B cell (primary cell): ENCODE measurements around the gene CAPN9. TPM values are rescaled to one million over a fixed set of nuclear protein-coding genes. Genes with fewer than 3 reads are reported as not detected.

Experiments used
- ATAC-seq: fragments of 200-7000 bp; cut with Tn5 transposase; one replicate; pipeline ENCODE4 v1.10.0; 2021; ENCODE audit warnings: low read depth, mild to moderate bottlenecking, moderate number of reproducible peaks, moderate library complexity
- CTCF ChIA-PET: fragments of 350-600 bp; sonication (Branson Sonifier 250); formaldehyde crosslinking; loops from one replicate; lab custom pipeline; 2021; ENCODE audit warnings: antibody characterized with exemption, inconsistent platforms; lab: Charles Lee
- POLR2A ChIA-PET: fragments of 350-600 bp; sonication (Branson Sonifier 250); formaldehyde crosslinking; loops from one replicate; lab custom pipeline; 2021; ENCODE audit warnings: antibody characterized with exemption; lab: Charles Lee
- DNase-seq: peaks from one replicate; pipeline ENCODE4 v3.0.0; 2013
- H2AFZ ChIP-seq: 2 replicates; pipeline ENCODE4 v1.6.1; 2012; ENCODE audit warnings: mild to moderate bottlenecking, low read depth, low read length; ENCODE audit not compliant: insufficient read depth, poor library complexity, severe bottlenecking
- H3K27ac ChIP-seq, 2 donors: 1 replicate in 1 of 2; 2 replicates in 1 of 2; pipeline ENCODE4 v1.5.1; 2012 to 2013; ENCODE audit warnings: low read length in 2 of 2, mild to moderate bottlenecking in 2 of 2, moderate library complexity in 1 of 2
- H3K27me3 ChIP-seq, 4 experiments: fragments of 200-600 bp in 1 of 4; sonication (generic) in 1 of 4; replicated peaks in 1 of 4; 1 replicate in 2 of 4; 2 replicates in 2 of 4; pipeline versions ENCODE4 v1.6.1 to v1.7.0; 2013 to 2016; ENCODE audit warnings: low read length in 3 of 4, mild to moderate bottlenecking in 2 of 4, mixed read lengths in 1 of 4, moderate library complexity in 1 of 4; ENCODE audit not compliant: insufficient read depth in 4 of 4, control insufficient read depth in 3 of 4; ENCODE audit errors: control extremely low read depth in 1 of 4
- H3K36me3 ChIP-seq, 2 experiments: replicated peaks in 1 of 2; 1 replicate in 1 of 2; 2 replicates in 1 of 2; pipeline versions ENCODE4 v1.6.1 to v1.7.1; 2013; ENCODE audit warnings: low read length in 1 of 2; ENCODE audit not compliant: insufficient read depth in 2 of 2, control insufficient read depth in 1 of 2; ENCODE audit errors: control extremely low read depth in 1 of 2, extremely low read depth in 1 of 2
- H3K4me1 ChIP-seq, 2 donors: fragments of 200-600 bp in 1 of 2; sonication (generic) in 1 of 2; 1 replicate in 1 of 2; 2 replicates in 1 of 2; pipeline versions ENCODE4 v1.5.1 to v1.6.1; 2013 to 2017; ENCODE audit warnings: low read length in 2 of 2; ENCODE audit not compliant: control insufficient read depth in 2 of 2, insufficient read depth in 2 of 2
- H3K4me2 ChIP-seq: replicated peaks from 2 replicates; pipeline ENCODE3; 2012; ENCODE audit warnings: mild to moderate bottlenecking, low read depth, low read length; ENCODE audit not compliant: poor library complexity, severe bottlenecking
- H3K4me3 ChIP-seq, 5 experiments: fragments of 200-600 bp in 1 of 5; sonication (generic) in 1 of 5; 1 replicate in 3 of 5; 2 replicates in 2 of 5; pipeline versions ENCODE4 v1.5.1 to v1.7.0; 2011 to 2016; ENCODE audit warnings: low read length in 4 of 5, mild to moderate bottlenecking in 4 of 5, low read depth in 2 of 5, control low read depth in 1 of 5, moderate library complexity in 1 of 5; ENCODE audit not compliant: insufficient read depth in 1 of 5; ENCODE audit errors: control extremely low read depth in 1 of 5, extremely low read depth in 1 of 5
- H3K79me2 ChIP-seq: fragments of 200-600 bp; sonication (generic); one replicate; pipeline ENCODE4 v1.6.0; 2016; ENCODE audit warnings: low read length; ENCODE audit not compliant: control insufficient read depth, insufficient read depth
- H3K9ac ChIP-seq: fragments of 200-600 bp; sonication (generic); 2 replicates; pipeline ENCODE4 v1.6.1; 2017; ENCODE audit warnings: mild to moderate bottlenecking, low read length, moderate library complexity
- H3K9me3 ChIP-seq, 3 donors: one replicate each; pipeline versions ENCODE4 v1.6.1 to v1.7.1; 2013; ENCODE audit warnings: low read length in 2 of 3; ENCODE audit not compliant: control insufficient read depth in 2 of 3, insufficient read depth in 1 of 3; ENCODE audit errors: control extremely low read depth in 1 of 3
- H4K20me1 ChIP-seq: 2 replicates; pipeline ENCODE4 v1.6.0; 2012; ENCODE audit warnings: mild to moderate bottlenecking, low read length; ENCODE audit not compliant: insufficient read depth, control insufficient read depth, poor library complexity, severe bottlenecking
- H3K27ac Mint-ChIP-seq: one replicate; pipeline ENCODE4 v1.8.0; 2021; ENCODE audit warnings: mixed read lengths
- H3K27me3 Mint-ChIP-seq: one replicate; pipeline ENCODE4 v1.8.0; 2021; ENCODE audit warnings: mixed read lengths
- H3K4me1 Mint-ChIP-seq: one replicate; pipeline ENCODE4 v1.8.0; 2021; ENCODE audit warnings: mixed read lengths
- H3K4me3 Mint-ChIP-seq: one replicate; pipeline ENCODE4 v1.8.0; 2021; ENCODE audit warnings: mixed read lengths
- H3K9me3 Mint-ChIP-seq: one replicate; pipeline ENCODE4 v1.8.0; 2022; ENCODE audit warnings: mixed read lengths; ENCODE audit not compliant: insufficient read depth
- CTCF ChIP-seq: fragments of 200-600 bp; IDR thresholded peaks from one replicate; pipeline ENCODE4 v1.8.0; 2022; ENCODE audit warnings: antibody characterized with exemption, mild to moderate bottlenecking
- EZH2 ChIP-seq: IDR thresholded peaks from 2 replicates; pipeline ENCODE4 v1.6.1; 2012; ENCODE audit warnings: borderline replicate concordance, low read depth, mild to moderate bottlenecking, moderate library complexity, low read length; ENCODE audit not compliant: insufficient read depth, poor library complexity, severe bottlenecking
- WGBS: methylation state at CpG from one replicate; pipeline ENCODE4 v1.1.5; 2013; ENCODE audit warnings: missing lambda C conversion rate; ENCODE audit not compliant: insufficient coverage; 5-methylcytosine and 5-hydroxymethylcytosine counted together
- intact Hi-C: fragments of 100-400 bp; cut with micrococcal nuclease; formaldehyde crosslinking; loops from one replicate; pipeline ENCODE4 v1.10.0; 2022
- polyA plus RNA-seq: library from polyadenylated mRNA; depleted of rRNA; stranded (reverse); fragments of >200 nt; gene quantifications from 2 replicates; pipeline ENCODE4 v1.2.3, GENCODE V29; 2012
- total RNA-seq, 2 donors: library from RNA; stranded (reverse); fragments of 120-200 nt in 1 of 2; gene quantifications; 1 replicate in 1 of 2; 2 replicates in 1 of 2; pipeline versions ENCODE4 v1.2.3 to v1.2.4, GENCODE V29; 2013 to 2022

The CAPN9 gene
- total and polyA plus RNA-seq, 2 donors (not counting 1 experiment from before 2014, with no cell fraction given), result not detected

GRCh38 chr1:230793463-230793745 lies 46.2 kb downstream of the CAPN9 start:
- ChIA-PET POLR2A (no interaction called here), CTCF (no interaction called here)
- H3K4me2 ChIP-seq, result no peak overlapping the region
- TF ChIP-seq EZH2 (no peak), CTCF (no peak)
- H3K4me1 Mint-ChIP-seq, result no peaks in the 10 kb centered on the region
- intact Hi-C loops, result no loop called here
- no peak for DNase-seq
- H3K27ac ChIP-seq, result no peak overlapping the region
- H3K9ac ChIP-seq, result no peak overlapping the region
- no peak overlapping the region for H3K4me3 Mint-ChIP-seq
- no peak for ATAC-seq
- H3K27me3 Mint-ChIP-seq, result peaks cover 27% of the 10 kb centered on the region
- H3K36me3 ChIP-seq, result no peaks in the 10 kb centered on the region
- no peaks in the 10 kb centered on the region for H3K9me3 ChIP-seq
- H3K4me3 ChIP-seq, result no peak overlapping the region
- no peaks in the 10 kb centered on the region for H3K79me2 ChIP-seq
- no peaks in the 10 kb centered on the region for H3K9me3 Mint-ChIP-seq
- no peak overlapping the region for H2AFZ ChIP-seq
- no peaks in the 10 kb centered on the region for H3K4me1 ChIP-seq
- no peaks in the 10 kb centered on the region for H4K20me1 ChIP-seq
- no peak overlapping the region for H3K27ac Mint-ChIP-seq
- 93% methylated on average over 6 of the region's 9 CpGs for WGBS
- H3K27me3 ChIP-seq, result peaks cover 0 to 11% (median 0%) of the 10 kb centered on the region in 4 experiments

GRCh38 chr1:230794431-230794830 lies 47.2 kb downstream of the CAPN9 start:
- Histone ChIP-seq H3K9me3 (no peaks in the 10 kb centered on the region), H3K27ac (no peak overlapping the region), H2AFZ (no peak overlapping the region), H3K27me3 (peaks cover 0 to 11% (median 0%) of the 10 kb centered on the region in 4 experiments), H3K4me2 (no peak overlapping the region), H3K9ac (no peak overlapping the region), H3K79me2 (no peaks in the 10 kb centered on the region), H3K36me3 (no peaks in the 10 kb centered on the region), H4K20me1 (no peaks in the 10 kb centered on the region), H3K4me1 (no peaks in the 10 kb centered on the region), H3K4me3 (no peak overlapping the region)
- intact Hi-C loops, result no loop called here
- no peak for DNase-seq
- CTCF ChIA-PET, result no interaction called here
- no peaks in the 10 kb centered on the region for H3K4me1 Mint-ChIP-seq
- H3K27ac Mint-ChIP-seq, result no peak overlapping the region
- TF ChIP-seq CTCF, result no peak
- TF ChIP-seq EZH2, result no peak
- peaks cover 32% of the 10 kb centered on the region for H3K27me3 Mint-ChIP-seq
- POLR2A ChIA-PET, result no interaction called here
- 57% methylated on average over 1 of the region's 5 CpGs for WGBS
- no peak overlapping the region for H3K4me3 Mint-ChIP-seq
- no peaks in the 10 kb centered on the region for H3K9me3 Mint-ChIP-seq
- no peak for ATAC-seq
